NB4 (cell line): ENCODE data around the gene FGL2.
A peak's percentile ranks its signal among the peaks of the same experiment; 100 is the strongest.

Source experiments
- DNase-seq: peaks from one replicate; pipeline ENCODE4 v3.0.0; 2010; ENCODE audit warnings: low read depth
- H3K4me3 ChIP-seq: one replicate; pipeline ENCODE4 v1.5.1; 2011; ENCODE audit warnings: mild to moderate bottlenecking, low read depth, low read length, moderate library complexity
- MYC ChIP-seq: IDR thresholded peaks from 2 replicates; pipeline ENCODE4 v1.6.1; 2011; ENCODE audit warnings: low read depth, low read length
- POLR2A ChIP-seq: IDR thresholded peaks from 2 replicates; pipeline ENCODE4 v1.6.1; 2011; ENCODE audit warnings: mild to moderate bottlenecking; ENCODE audit not compliant: insufficient read length; ENCODE audit errors: extremely low read depth
- TF ChIP-seq, protein P1 (sequence below): IDR thresholded peaks from one replicate; pipeline ENCODE4 v1.5.1; 2012; ENCODE audit warnings: low read depth, low read length
- TF ChIP-seq, protein P2 (sequence below): IDR thresholded peaks from 2 replicates; pipeline ENCODE4 v1.6.1; 2011; ENCODE audit warnings: low read depth, low read length

The FGL2 gene

DNA sequence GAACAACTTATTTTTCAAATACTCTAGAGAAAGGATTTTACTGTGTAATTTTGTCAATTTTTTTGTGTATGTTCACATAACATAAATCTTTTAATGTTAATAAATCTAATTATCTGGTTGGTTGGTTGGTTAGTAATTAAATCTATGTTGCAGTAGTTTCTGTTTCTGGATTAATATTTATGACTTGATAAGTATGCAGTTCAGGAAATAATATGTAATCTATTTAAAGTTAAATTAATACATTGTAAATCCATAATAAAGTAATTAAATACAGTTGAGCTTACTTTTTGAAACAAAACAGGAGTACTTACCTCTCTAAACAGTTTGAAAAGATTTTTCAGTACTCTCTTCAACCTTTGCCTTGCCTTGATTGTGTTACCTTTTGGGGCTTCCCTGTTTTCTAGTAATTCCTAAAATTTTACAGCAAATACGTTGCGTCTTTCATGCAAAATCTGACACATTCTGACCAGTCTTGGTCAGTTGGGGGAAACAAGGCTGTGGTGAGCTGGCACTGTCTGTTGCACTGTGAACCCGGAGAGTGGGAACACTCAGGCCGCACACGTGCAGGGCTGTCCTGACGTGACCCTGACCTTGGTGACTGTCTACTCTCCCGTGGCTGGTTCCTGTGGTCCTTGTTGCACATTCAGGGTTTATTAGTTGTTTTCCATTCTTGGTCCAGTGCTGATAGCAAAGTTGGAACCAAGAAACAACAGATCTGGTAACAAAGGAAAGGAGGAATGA lies 45.6 kb upstream of the FGL2 start:
- peak; percentile 86 for DNase-seq
- TF ChIP-seq, protein P1, sequence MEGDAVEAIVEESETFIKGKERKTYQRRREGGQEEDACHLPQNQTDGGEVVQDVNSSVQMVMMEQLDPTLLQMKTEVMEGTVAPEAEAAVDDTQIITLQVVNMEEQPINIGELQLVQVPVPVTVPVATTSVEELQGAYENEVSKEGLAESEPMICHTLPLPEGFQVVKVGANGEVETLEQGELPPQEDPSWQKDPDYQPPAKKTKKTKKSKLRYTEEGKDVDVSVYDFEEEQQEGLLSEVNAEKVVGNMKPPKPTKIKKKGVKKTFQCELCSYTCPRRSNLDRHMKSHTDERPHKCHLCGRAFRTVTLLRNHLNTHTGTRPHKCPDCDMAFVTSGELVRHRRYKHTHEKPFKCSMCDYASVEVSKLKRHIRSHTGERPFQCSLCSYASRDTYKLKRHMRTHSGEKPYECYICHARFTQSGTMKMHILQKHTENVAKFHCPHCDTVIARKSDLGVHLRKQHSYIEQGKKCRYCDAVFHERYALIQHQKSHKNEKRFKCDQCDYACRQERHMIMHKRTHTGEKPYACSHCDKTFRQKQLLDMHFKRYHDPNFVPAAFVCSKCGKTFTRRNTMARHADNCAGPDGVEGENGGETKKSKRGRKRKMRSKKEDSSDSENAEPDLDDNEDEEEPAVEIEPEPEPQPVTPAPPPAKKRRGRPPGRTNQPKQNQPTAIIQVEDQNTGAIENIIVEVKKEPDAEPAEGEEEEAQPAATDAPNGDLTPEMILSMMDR = no peak
- peak; percentile 96 for TF ChIP-seq MYC
- TF ChIP-seq, protein P2, sequence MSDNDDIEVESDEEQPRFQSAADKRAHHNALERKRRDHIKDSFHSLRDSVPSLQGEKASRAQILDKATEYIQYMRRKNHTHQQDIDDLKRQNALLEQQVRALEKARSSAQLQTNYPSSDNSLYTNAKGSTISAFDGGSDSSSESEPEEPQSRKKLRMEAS = peak; percentile 94
- H3K4me3 ChIP-seq = peak overlapping the region; percentile 58

DNA sequence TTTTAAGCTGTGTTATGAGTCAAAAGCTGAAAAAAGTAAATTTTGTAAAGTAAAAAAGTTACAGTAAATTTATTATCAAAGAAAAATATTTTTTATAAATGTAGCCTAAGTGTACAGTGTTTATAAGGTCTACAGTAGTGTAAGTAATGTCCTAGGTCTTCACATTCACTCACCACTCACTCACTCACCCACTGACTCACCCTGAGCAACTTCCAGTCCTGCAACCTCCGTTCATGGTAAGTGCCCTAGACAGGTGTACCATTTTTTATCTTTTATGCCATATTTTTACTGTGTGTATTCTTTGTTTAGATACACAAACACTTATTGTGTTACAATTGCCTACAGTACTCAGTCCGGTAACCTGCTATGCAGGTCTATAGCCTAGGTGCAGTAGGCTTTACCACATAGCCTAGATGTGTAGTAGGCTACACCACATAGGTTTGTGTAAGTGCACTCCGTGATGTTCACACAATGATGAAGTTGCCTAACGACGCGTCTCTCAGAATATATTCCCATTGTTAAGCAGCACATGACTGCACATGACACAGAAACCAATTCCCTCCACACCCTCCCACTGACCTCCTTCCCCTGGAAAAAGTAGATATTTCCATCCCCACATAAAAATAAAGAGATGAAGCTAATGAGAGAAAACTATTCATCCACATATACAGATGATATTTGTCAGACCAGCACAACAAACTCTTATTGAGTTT lies 44.8 kb upstream of the FGL2 start:
- peak overlapping the region; percentile 58 for H3K4me3 ChIP-seq
- TF ChIP-seq, protein P1 = no peak
- TF ChIP-seq, protein P2 = peak; percentile 32; the same call in 1 of the 2 replicates
- TF ChIP-seq POLR2A (no peak), MYC (peak; percentile 20; the same call in 1 of the 2 replicates)
- peak; percentile 74 for DNase-seq

DNA sequence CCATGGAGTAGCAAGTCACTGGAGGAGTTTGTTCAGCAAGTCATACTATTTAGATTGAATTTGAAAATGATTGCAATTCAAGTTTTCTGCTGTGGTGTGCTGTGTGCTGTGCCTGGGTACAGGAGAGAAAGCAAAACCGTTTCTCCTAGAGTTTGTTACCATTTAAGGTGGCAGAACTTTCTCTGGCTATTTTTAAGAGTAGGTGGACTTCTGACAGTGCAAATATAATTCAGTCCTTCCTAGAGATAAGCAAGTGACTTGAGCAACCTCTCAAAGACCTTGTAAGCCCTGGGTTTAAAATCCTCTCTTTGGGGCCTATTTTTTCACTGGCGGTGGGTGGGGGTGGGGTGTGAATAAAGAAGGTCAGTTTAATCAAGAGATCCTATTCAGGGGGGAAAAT lies 42.9 kb upstream of the FGL2 start:
- TF ChIP-seq, protein P2 = no peak
- TF ChIP-seq POLR2A (no peak), MYC (no peak)
- TF ChIP-seq, protein P1 = no peak
- peak overlapping the region; percentile 25 for H3K4me3 ChIP-seq
- peak; percentile 54 for DNase-seq

DNA sequence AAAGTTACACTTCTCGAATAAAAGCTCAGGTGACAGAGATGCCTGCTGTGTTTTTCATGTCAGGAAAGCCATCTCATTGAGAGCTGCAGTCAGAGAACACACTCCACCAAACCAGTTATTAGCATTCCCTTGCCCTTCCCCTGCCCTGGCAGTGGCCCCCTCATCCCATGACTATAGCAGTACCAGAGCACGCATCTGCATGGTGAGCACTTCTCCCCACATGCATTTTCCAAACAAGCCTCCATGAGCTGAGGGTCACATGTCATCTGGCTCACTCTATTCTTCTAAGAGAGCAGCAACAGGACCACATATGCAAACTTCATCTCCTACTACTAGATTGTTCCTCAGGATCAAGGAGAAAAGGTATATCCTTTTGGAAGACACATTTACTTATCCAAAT lies 42.4 kb upstream of the FGL2 start:
- DNase-seq = peak; percentile 36
- peak overlapping the region; percentile 25 for H3K4me3 ChIP-seq
- TF ChIP-seq, protein P1 = no peak
- TF ChIP-seq, protein P2 = no peak

DNA sequence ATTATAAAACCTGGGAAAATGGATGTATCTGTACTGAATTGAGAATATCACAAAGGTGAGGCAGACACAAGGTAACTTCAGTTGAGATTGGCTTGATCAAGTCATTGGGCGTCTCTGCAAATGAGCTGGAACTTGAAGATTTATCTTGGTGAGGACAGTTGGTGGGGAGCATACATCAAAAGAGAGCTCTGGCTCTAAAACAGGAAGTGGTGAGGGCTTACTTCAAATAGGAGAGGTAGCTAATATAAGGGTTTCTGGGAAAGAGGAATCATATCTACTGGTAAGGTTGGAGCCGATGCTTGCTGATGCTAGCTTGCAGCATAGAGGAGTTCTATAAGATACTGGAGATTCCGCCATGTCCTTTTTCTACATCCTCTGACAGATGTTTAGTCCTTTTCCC lies 39.9 kb upstream of the FGL2 start:
- TF ChIP-seq, protein P2 = no peak
- TF ChIP-seq, protein P1 = no peak
- TF ChIP-seq POLR2A (no peak), MYC (no peak)
- no peak overlapping the region for H3K4me3 ChIP-seq
- DNase-seq = peak; percentile 77
